COLO829 (cell line): ENCODE data around the gene TMEM163.
"Not testable (repeated sequence)": the region's sequence is repeated elsewhere in the genome, so short reads cannot be mapped to it uniquely, and the experiment has no call there.

ENCODE experiments used
- DNase-seq: peaks from one replicate; pipeline ENCODE4 v3.0.0; 2012; ENCODE audit warnings: low spot score

The TMEM163 gene

GRCh38 chr2:134718817-134719814, at the start of gene TMEM163:
TMEM163 (minus strand) TSS chr2:134719000.
- DNase-seq = no peak

GRCh38 chr2:134766583-134766982, 47.8 kb upstream of the TMEM163 start:
- DNase-seq = no peak

GRCh38 chr2:134765987-134766386, 47.2 kb upstream of the TMEM163 start:
- no peak for DNase-seq

- no peak for DNase-seq
Observed at GRCh38 chr2:134764164-134764563, 45.4 kb upstream of the TMEM163 start.

- DNase-seq = no peak
Observed at GRCh38 chr2:134763164-134763710, 44.4 kb upstream of the TMEM163 start.

- DNase-seq = no peak
Observed at GRCh38 chr2:134762508-134762907, 43.7 kb upstream of the TMEM163 start.

GRCh38 chr2:134760385-134760784, 41.6 kb upstream of the TMEM163 start:
- DNase-seq = no peak

GRCh38 chr2:134758633-134759032, 39.8 kb upstream of the TMEM163 start:
- DNase-seq = no peak

- DNase-seq = not testable (repeated sequence)
Observed at GRCh38 chr2:134751981-134752380, 33.2 kb upstream of the TMEM163 start.

GRCh38 chr2:134745546-134745945, 26.7 kb upstream of the TMEM163 start:
- no peak for DNase-seq

GRCh38 chr2:134745023-134745422, 26.2 kb upstream of the TMEM163 start:
- DNase-seq = no peak

- DNase-seq = no peak
Observed at GRCh38 chr2:134739879-134740301, 21.1 kb upstream of the TMEM163 start.

GRCh38 chr2:134739236-134739878, 20.6 kb upstream of the TMEM163 start:
- no peak for DNase-seq

GRCh38 chr2:134738141-134738870, 19.5 kb upstream of the TMEM163 start:
- DNase-seq = no peak

- DNase-seq = no peak
Observed at GRCh38 chr2:134737671-134738070, 18.9 kb upstream of the TMEM163 start.

- DNase-seq = no peak
Observed at GRCh38 chr2:134736167-134736880, 17.5 kb upstream of the TMEM163 start.

GRCh38 chr2:134728163-134728562, 9.4 kb upstream of the TMEM163 start:
- DNase-seq = no peak

GRCh38 chr2:134727385-134727784, 8.6 kb upstream of the TMEM163 start:
- DNase-seq = peak; percentile 75

GRCh38 chr2:134726645-134727044, 7.8 kb upstream of the TMEM163 start:
- DNase-seq = no peak

- no peak for DNase-seq
Observed at GRCh38 chr2:134725876-134726275, 7.1 kb upstream of the TMEM163 start.

GRCh38 chr2:134724341-134724740, 5.5 kb upstream of the TMEM163 start:
- DNase-seq = no peak
